OCI-LY3 (cell line): ENCODE data around the gene SCARB2.

Experiments used
- EZH2phosphoT487 ChIP-seq: fragments of 200-600 bp; shearing (Covaris generic); IDR thresholded peaks from 2 replicates; pipeline ENCODE4 v1.6.1; 2018; ENCODE audit warnings: antibody characterized with exemption, mixed run types, low read depth
- TF ChIP-seq, protein P1 (sequence below): fragments of 200-600, 300-600 bp; sonication (generic); IDR thresholded peaks from 2 replicates; pipeline ENCODE4 v1.5.1; 2014; ENCODE audit warnings: antibody characterized with exemption, low read length, low read depth

DNA sequence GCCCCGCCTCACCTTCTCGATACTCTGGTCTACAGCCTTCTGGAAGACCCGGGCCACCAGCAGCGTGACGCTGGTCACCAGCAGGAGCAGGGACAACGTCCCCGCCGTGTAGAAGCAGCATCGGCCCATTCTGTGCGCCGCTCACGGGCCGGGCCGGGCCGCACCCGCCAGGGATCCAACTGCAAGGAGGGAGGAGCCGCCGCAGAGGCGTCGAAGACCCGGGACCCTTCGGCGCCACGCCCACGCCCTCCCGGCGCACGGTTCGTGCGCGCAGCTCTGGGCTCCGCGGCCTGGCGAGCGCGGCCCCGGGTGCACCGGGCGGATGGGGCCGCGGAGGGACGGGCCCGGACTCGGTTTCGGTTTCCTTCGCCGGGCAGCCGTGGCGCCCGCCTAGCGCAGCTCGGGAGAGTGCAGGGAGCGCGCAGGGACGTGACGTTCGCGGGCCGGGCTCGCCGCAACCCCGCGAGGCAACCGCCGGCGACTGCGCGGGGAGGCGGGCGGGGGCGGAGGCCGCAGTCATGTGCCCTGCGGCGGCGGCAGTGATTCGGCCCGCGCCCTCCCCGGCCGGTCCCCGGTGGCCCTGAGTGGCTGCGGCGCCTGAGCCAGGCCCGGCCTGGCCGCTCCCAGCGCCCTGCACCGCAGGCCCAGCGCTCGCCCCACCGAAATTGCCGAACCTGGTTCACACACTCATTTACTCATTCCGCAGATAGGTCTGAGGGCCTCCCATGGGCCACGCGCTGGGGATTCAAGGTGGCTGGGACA, at the start of gene SCARB2:
- TF ChIP-seq, protein P1, sequence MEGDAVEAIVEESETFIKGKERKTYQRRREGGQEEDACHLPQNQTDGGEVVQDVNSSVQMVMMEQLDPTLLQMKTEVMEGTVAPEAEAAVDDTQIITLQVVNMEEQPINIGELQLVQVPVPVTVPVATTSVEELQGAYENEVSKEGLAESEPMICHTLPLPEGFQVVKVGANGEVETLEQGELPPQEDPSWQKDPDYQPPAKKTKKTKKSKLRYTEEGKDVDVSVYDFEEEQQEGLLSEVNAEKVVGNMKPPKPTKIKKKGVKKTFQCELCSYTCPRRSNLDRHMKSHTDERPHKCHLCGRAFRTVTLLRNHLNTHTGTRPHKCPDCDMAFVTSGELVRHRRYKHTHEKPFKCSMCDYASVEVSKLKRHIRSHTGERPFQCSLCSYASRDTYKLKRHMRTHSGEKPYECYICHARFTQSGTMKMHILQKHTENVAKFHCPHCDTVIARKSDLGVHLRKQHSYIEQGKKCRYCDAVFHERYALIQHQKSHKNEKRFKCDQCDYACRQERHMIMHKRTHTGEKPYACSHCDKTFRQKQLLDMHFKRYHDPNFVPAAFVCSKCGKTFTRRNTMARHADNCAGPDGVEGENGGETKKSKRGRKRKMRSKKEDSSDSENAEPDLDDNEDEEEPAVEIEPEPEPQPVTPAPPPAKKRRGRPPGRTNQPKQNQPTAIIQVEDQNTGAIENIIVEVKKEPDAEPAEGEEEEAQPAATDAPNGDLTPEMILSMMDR = no peak
- no peak for TF ChIP-seq EZH2phosphoT487
